ENCODE measurements around the gene PARP12. TPM values are rescaled to one million over a fixed set of nuclear protein-coding genes. Genes with fewer than 3 reads are reported as not detected.

Gene PARP12
- polyA plus RNA-seq, 1 experiment: 17.1 TPM

- CTCF ChIA-PET: no interaction called here
Measured at GRCh38 chr7:140014123-140014522, 48.6 kb downstream of the PARP12 start.

DNA sequence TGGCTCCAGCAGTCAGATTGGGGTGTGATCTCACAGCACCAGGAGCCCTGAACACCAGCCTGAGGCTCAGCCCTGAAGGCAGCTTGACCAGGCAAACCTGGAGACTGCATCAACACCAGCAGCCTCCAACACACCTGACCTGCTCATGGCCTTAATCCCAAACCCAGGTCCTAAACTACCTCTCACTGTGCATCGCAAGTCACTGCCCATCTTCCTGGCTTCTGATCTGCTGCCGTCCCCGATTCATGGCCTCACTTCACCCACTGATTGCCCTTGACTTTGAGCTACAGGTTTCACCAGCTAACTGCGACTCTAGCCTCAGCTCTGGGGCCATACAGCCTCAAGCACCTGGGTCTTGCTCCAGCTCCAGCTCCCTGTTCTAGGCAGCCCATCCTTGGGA, 49.1 kb downstream of the PARP12 start:
- Histone ChIP-seq H3K9me3 (ENCODE audit: control insufficient read depth, insufficient read depth, low read length) (no peaks in the 10 kb centered on the region; the same call in 1 of the 2 replicates), H3K27me3 (ENCODE audit: control insufficient read depth, insufficient read depth, low read length) (peaks cover 7% of the 10 kb centered on the region), H3K4me3 (ENCODE audit: low read depth, low read length) (no peak overlapping the region), H3K27ac (ENCODE audit: low read depth, low read length) (no peak overlapping the region)
- ChIA-PET POLR2A (no interaction called here), CTCF (interaction anchor here (1.3 kb wide), 1 partner anchor 9 kb away, joined by 5 read pairs; no protein-coding TSS in a partner anchor)
- no peak for DNase-seq (ENCODE audit: low read depth, low spot score)
- TF ChIP-seq, protein P1, sequence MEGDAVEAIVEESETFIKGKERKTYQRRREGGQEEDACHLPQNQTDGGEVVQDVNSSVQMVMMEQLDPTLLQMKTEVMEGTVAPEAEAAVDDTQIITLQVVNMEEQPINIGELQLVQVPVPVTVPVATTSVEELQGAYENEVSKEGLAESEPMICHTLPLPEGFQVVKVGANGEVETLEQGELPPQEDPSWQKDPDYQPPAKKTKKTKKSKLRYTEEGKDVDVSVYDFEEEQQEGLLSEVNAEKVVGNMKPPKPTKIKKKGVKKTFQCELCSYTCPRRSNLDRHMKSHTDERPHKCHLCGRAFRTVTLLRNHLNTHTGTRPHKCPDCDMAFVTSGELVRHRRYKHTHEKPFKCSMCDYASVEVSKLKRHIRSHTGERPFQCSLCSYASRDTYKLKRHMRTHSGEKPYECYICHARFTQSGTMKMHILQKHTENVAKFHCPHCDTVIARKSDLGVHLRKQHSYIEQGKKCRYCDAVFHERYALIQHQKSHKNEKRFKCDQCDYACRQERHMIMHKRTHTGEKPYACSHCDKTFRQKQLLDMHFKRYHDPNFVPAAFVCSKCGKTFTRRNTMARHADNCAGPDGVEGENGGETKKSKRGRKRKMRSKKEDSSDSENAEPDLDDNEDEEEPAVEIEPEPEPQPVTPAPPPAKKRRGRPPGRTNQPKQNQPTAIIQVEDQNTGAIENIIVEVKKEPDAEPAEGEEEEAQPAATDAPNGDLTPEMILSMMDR (IDR thresholded peaks at IDR 0.05; ENCODE audit: low read depth, low read length): no peak

More at GRCh38 chr7:140014123-140014522, 48.6 kb downstream of the PARP12 start:
- Histone ChIP-seq H3K9me3 (ENCODE audit: control insufficient read depth, insufficient read depth, low read length) (no peaks in the 10 kb centered on the region; the same call in 1 of the 2 replicates), H3K4me3 (ENCODE audit: low read depth, low read length) (no peak overlapping the region), H3K27ac (ENCODE audit: low read depth, low read length) (no peak overlapping the region), H3K27me3 (ENCODE audit: control insufficient read depth, insufficient read depth, low read length) (peaks cover 7% of the 10 kb centered on the region)
- no peak for DNase-seq (ENCODE audit: low read depth, low spot score)
- TF ChIP-seq, protein P1 (IDR thresholded peaks at IDR 0.05; ENCODE audit: low read depth, low read length): no peak
- POLR2A ChIA-PET: no interaction called here

DNA sequence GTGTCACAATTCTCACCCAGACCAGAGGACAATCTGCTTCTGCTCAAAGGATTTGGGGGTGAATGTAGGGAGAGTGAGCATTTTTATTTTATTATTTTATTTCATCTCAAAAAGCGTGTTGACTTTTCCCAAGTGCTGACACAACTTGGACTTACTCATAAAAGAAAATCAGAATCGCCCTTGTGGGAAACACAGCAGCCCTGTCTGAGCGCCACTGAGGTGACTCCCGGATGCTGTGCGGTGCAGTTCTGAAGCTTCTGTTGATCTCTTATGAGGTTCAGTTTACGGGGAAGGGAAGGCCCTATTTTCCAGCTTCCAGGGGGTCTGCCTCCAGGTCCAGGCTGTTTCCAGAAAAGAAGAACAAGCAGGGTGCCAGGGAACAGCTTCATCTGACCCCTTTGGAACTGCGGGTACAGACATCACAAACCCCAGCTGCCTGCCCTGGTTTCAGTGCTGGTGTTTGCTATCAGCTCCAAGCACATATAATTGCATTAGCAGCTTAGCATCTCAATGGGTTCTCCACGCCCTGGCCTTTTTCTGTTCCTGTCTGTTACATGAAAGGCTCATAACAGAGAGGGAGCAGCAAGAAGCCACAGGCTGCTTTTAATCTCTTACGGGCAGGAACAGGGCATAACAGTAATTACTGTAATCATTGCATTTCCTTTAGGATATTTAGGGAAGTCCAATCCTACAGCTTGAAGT, 52.4 kb downstream of the PARP12 start:
- no peak overlapping the region for H3K4me3 ChIP-seq (ENCODE audit: low read depth, low read length)
- H3K27me3 ChIP-seq (ENCODE audit: control insufficient read depth, insufficient read depth, low read length): peaks cover 7% of the 10 kb centered on the region
- POLR2A ChIA-PET: no interaction called here
- H3K27ac ChIP-seq (ENCODE audit: low read depth, low read length): no peak overlapping the region
- CTCF ChIA-PET: no interaction called here
- no peak for DNase-seq (ENCODE audit: low read depth, low spot score)
- TF ChIP-seq, protein P1 (IDR thresholded peaks at IDR 0.05; ENCODE audit: low read depth, low read length): no peak
- no peaks in the 10 kb centered on the region for H3K9me3 ChIP-seq (ENCODE audit: control insufficient read depth, insufficient read depth, low read length)

DNA sequence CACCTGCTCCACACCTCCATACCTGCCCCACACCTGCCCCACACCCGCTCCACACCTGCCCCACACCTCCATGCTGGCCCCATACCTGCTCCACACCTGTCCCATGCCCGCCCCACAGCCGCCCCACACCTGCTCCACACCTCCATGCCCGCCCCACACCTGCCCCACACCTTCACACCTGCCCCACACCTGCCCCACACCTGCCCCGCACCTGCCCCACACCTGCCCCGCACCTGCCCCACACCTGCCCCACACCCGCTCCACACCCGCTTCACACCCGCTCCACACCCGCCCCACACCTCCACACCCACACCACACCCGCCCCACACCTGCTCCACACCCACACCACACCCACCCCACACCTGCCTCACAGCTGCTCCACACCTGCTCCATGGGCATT, 53.0 kb downstream of the PARP12 start:
- ChIA-PET POLR2A (no interaction called here), CTCF (no interaction called here)
- TF ChIP-seq, protein P1 (IDR thresholded peaks at IDR 0.05; ENCODE audit: low read depth, low read length): no peak
- Histone ChIP-seq H3K9me3 (ENCODE audit: control insufficient read depth, insufficient read depth, low read length) (no peaks in the 10 kb centered on the region), H3K27me3 (ENCODE audit: control insufficient read depth, insufficient read depth, low read length) (peaks cover 7% of the 10 kb centered on the region), H3K4me3 (ENCODE audit: low read depth, low read length) (no peak overlapping the region), H3K27ac (ENCODE audit: low read depth, low read length) (no peak overlapping the region)
- no peak for DNase-seq (ENCODE audit: low read depth, low spot score)

- Histone ChIP-seq H3K9me3 (ENCODE audit: control insufficient read depth, insufficient read depth, low read length) (no peaks in the 10 kb centered on the region), H3K27ac (ENCODE audit: low read depth, low read length) (no peak overlapping the region), H3K4me3 (ENCODE audit: low read depth, low read length) (no peak overlapping the region), H3K27me3 (ENCODE audit: control insufficient read depth, insufficient read depth, low read length) (peaks cover 7% of the 10 kb centered on the region)
- CTCF ChIA-PET: no interaction called here
- DNase-seq (ENCODE audit: low read depth, low spot score): no peak
- TF ChIP-seq, protein P1 (IDR thresholded peaks at IDR 0.05; ENCODE audit: low read depth, low read length): no peak
- POLR2A ChIA-PET: no interaction called here
Measured at GRCh38 chr7:140008755-140009610, 53.8 kb downstream of the PARP12 start.

All from AG04450 (cell line).